Esophagus mucosa (tissue), 1 donor: ENCODE measurements around the gene PARD6G. TPM values are rescaled to one million over a fixed set of nuclear protein-coding genes. Genes with fewer than 3 reads are reported as not detected.
"Not testable (repeated sequence)": the region's sequence is repeated elsewhere in the genome, so short reads cannot be mapped to it uniquely, and the experiment has no call there.

Source experiments
- ATAC-seq: fragments of 200-7000 bp; cut with Tn5 transposase; one replicate; pipeline ENCODE4 v1.9.1; 2020
- total RNA-seq: library from RNA; stranded (reverse); gene quantifications from one replicate; pipeline ENCODE4 v1.2.4, GENCODE V29; 2023
- donor health status: DM: yes; HTN: yes; CAD: no.

Gene PARD6G, protein sequence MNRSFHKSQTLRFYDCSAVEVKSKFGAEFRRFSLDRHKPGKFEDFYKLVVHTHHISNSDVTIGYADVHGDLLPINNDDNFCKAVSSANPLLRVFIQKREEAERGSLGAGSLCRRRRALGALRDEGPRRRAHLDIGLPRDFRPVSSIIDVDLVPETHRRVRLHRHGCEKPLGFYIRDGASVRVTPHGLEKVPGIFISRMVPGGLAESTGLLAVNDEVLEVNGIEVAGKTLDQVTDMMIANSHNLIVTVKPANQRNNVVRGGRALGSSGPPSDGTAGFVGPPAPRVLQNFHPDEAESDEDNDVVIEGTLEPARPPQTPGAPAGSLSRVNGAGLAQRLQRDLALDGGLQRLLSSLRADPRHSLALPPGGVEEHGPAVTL
- total RNA-seq = 33.8 TPM

DNA sequence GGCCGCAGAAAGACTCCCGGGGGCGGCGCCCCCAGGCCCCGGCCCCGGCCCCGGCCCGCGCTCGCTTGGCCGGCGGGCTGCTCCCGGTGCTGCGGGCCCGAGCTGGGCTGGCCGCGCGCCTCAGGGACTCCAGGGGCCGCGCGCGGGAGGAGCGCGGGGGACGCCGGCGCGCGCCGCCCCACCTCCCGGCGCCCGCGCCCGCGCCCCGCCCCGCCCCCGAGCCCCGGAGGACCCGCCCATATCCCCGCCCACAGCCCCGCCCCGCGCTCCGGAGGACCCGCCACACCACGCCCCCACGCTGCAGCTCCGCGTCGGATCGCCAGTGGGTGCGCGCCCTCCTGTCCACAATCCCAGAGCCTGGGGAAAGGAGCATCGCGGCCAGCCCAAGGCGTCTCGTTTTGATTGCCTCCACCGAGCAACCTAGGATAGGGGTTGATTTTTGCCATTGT lies at the start of gene PARD6G:
PARD6G (minus strand) TSS at position 122 of the 449 bp plus-strand sequence. CDS start 166 bp downstream, outside the sequence.
- ATAC-seq = peak; percentile 59

DNA sequence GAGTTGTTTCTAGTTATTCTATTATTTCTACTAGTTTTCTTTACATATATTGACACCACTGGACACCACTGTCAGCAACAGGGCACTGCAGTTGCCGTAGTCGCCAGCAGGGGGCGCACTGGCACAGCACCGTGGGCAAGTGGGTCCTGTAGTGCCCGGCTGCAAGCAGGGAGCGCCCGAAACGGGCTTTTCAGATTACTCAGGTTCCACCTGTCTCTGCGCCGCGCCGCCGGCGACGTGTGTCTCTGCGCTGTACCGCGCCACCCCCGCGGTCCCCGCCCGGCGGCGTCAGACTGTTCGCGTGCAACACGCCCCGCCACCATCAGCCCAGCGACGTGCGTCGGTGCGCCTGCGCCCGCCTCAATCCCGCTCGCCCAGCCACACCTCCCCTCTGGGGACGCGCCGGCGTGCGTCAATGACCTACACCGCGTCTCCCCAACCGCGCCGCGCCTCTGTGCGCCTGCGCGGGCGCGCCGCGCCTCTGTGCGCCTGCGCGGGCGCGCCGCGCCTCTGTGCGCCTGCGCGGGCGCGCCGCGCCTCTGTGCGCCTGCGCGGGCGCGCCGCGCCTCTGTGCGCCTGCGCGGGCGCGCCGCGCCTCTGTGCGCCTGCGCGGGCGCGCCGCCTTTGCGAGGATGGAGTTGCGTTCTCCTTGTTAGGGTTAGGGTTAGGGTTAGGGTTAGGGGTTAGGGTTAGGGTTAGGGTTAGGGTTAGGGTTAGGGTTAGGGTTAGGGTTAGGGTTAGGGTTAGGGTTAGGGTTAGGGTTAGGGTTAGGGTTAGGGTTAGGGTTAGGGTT lies 15.1 kb upstream of the PARD6G start:
- ATAC-seq = peak; percentile 55

DNA sequence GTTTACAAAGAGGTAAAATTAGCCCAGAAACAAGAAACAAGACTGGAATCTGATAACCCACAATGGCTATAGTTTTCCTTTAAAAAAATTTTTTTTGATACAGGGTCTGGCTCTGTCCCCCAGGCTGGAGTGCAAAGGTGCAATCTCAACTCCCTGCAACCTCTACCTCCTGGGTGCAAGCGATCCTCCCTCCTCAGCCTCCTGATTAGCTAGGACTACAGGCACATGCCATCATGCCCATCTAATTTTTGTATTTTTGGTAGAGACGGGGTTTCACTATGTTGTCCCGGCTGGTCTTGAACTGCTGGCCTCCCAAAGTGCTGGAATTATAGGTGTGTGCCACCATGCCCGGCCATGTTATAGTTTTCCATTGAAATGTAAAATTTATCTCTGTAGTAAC lies 12.3 kb upstream of the PARD6G start:
- ATAC-seq = no peak

DNA sequence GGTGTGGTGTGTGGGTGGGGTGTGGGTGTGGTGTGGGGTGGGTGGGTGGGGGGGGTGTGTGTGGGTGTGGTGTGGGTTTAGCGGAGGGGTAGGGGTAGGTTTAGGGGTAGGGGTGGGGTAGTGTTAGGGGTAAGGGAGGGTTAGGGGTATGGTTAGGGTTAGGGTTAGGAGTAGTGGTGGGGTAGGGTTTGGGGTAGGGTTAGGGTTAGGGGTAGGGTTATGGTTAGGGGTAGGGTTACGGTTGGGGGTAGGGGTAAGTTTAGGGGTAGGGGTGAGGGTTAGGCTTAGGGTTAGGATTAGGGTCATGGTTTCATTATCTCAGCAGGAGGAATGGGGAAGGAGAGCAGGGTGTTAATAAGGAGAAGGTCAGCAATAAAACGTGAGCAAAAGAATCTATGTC lies 11.3 kb upstream of the PARD6G start:
- ATAC-seq = peak; percentile 18

GRCh38 chr18:80257579-80258543 lies 10.5 kb upstream of the PARD6G start:
- not testable (repeated sequence) for ATAC-seq

DNA sequence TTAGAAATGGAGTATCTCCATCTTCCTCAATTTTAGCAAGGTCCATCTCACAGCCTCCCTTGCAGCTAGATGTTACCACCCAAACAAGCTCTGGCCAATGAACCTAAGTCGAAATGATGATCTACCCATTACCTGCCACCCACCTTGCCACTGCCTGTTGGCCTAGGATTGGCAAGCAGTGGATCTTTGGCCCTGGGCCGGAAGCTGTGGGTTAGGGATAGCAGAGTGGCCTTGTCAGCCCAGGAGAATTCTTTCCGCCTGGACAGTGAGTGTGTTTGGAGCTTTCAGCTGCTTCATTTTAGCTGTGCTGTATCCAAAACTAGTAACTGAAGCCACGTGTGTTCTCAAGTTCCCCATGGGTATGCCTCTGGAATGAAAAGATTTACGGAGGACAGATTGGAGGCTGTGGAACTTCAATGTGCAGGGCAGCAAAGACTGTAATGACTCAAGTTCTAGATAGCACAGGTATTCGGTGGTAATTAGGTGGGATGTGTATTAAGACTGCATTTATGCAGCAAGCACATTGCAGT lies 7.7 kb upstream of the PARD6G start:
- no peak for ATAC-seq

GRCh38 chr18:80253871-80254492 lies 6.7 kb upstream of the PARD6G start:
- ATAC-seq = peak; percentile 60

DNA sequence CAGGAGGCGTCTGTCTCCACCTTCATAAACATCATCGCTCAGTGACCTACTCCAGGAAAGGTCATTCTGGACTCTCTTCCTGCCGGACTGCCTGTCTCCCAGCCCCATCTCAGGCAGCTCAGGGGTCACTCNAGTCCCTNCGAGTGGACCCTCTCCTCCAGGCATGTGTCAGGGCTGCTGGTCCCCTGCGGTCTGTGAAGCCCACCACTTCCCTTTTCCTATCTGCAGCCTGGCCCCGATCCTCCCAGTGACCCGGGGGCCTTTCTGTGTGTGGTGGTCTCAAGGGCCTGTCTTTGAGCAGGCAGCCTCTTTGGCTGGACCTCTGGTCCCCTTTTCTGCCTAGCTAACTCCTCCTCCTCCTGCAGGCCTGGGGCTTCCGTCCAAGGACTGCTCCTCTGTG lies 5.9 kb upstream of the PARD6G start:
- no peak for ATAC-seq

GRCh38 chr18:80252136-80252535 lies 4.8 kb upstream of the PARD6G start:
- ATAC-seq = no peak

- ATAC-seq = no peak
Measured at GRCh38 chr18:80251700-80252099, 4.4 kb upstream of the PARD6G start.

GRCh38 chr18:80250740-80251364 lies 3.5 kb upstream of the PARD6G start:
- no peak for ATAC-seq

- ATAC-seq = peak; percentile 84
Measured at GRCh38 chr18:80249217-80250093, 2.1 kb upstream of the PARD6G start.

- peak; percentile 60 for ATAC-seq
Measured at GRCh38 chr18:80246445-80247392, 595 bp downstream of the PARD6G start.

DNA sequence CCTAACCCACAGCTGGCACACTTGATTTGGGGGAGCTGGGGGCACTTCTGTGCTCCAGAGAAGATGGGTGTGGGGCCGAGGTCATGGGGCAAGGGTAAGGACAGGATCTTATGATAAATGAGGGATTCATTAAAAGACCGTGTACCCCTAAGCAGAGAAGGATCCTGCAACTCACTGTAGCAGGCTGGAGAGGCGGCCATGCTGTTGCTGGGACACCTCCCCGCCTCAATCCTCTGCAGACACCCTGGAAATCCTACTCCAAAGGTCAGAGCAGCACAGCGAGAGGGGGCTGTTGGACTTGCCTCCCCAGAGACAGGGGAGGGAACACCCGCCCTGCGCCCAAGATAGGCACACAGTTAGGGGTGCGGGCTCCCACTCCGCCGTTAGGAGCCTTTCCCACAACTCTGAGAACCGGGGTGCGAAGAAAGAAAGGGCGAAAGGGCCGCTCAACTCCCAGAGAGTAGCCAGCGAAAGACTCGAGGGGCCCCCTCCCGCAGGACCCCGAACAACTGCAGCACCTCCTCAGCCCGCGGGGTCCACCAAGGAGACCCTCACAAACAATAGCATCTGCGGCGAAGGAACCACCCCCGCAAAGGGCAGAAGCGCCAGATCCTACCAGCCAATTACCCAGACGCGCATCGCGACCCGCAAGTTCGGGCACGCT lies 1.4 kb downstream of the PARD6G start:
- ATAC-seq = no peak

DNA sequence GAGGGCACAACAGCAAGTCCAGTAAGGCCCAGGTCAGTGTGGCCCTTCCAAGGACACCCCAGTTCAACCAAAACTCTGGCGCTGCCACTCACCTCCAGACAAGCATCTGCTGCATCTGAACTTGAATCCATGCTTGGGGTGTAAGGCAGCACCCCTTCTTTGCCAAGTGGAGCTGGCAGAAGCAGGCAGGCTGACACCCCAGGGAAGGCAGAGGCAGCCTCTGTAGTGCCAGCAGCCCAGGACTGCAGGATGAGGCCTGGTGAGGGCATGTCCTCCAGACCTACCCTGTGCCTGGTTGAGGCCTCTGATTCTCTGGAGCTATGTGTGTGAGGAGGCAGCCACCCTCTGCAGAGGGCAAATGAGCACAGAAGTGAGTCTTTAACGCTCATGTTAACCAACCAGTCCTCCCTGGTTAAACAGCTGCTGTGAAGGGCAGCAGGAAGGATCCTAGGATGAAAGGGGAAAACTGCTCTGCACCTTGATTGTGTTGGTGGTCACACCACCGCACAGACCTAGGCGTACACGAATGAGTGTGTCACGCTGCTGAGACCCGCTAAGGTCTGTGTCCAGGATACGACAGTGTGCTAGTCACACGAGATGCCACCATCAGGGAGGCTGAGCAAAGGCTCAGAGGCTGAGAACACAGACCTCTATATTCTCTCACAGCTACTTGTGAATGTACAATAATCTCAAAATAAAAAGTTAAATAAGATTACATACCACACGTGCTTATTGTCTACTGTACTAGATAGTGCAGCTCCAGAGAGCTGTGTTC lies 2.2 kb downstream of the PARD6G start:
- no peak for ATAC-seq

DNA sequence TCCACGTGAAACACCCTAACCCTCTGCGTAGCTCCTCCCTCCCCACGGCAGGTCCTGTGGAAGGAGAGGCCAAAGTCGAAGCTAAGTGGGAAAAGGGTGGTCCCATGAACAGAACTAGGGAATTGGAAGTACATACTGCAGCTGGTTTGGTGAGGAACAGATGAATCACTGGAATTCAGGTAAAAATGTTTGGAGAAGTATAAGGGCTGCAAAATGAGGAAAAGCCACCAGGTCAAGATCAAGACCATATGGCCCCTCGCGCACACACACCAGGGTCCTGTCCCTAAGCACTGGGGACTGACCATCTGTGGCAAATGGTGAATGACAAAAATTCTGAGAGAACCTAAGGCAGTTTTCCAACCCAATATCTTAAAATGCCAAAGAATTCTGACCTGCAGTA lies 3.1 kb downstream of the PARD6G start:
- ATAC-seq = no peak

DNA sequence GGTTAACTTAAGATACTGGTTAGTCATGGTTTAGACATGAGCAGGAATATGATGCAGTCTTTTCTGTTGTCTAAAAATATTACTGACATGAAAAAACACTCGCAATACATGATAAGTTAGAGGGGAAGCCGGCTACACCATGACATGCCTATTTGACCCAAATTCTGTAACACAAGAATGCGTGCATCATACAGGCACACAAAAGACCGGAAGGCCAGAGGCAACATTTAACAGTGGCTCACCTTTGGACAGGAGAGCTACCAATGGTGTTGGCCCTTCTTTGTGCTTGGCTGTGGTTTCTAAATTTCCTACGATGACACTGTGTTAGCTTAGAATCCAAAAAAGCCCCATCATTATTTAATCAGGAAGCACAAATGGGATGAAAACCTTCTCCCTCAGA lies 4.1 kb downstream of the PARD6G start:
- ATAC-seq = no peak
